Iris pigment epithelial cell (primary cell): ENCODE results near the gene ING3.
"Not testable (repeated sequence)": the region's sequence is repeated elsewhere in the genome, so short reads cannot be mapped to it uniquely, and the experiment has no call there.

Source experiments
- DNase-seq: peaks from one replicate; pipeline ENCODE4 v3.0.0-alpha.2; 2011; ENCODE audit warnings: low read depth

Gene ING3

GRCh38 chr7:121002048-121002756 lies 51.6 kb downstream of the ING3 start:
- no peak for DNase-seq

- DNase-seq, result no peak
These were observed 52.2 kb downstream of the ING3 start for GRCh38 chr7:121002757-121003200.

- DNase-seq, result no peak
These were observed 53.6 kb downstream of the ING3 start for GRCh38 chr7:121003986-121004685.

- DNase-seq, result not testable (repeated sequence)
These were observed 54.5 kb downstream of the ING3 start for GRCh38 chr7:121005058-121005457.

GRCh38 chr7:121005996-121006584 lies 55.5 kb downstream of the ING3 start:
- no peak for DNase-seq

- no peak for DNase-seq
These were observed 56.2 kb downstream of the ING3 start for GRCh38 chr7:121006711-121007315.

- DNase-seq, result no peak
These were observed 58.2 kb downstream of the ING3 start for GRCh38 chr7:121008816-121009215.

GRCh38 chr7:121011401-121011800 lies 60.8 kb downstream of the ING3 start:
- no peak for DNase-seq

GRCh38 chr7:121012170-121012874 lies 61.7 kb downstream of the ING3 start:
- DNase-seq, result no peak

GRCh38 chr7:121012919-121013318 lies 62.3 kb downstream of the ING3 start:
- no peak for DNase-seq

GRCh38 chr7:121015560-121015959 lies 65.0 kb downstream of the ING3 start:
- DNase-seq, result no peak

GRCh38 chr7:121016966-121017365 lies 66.4 kb downstream of the ING3 start:
- DNase-seq, result peak; percentile 78

- no peak for DNase-seq
These were observed 67.0 kb downstream of the ING3 start for GRCh38 chr7:121017586-121017985.

GRCh38 chr7:121019018-121019417 lies 68.4 kb downstream of the ING3 start:
- DNase-seq, result peak; percentile 88

- DNase-seq, result peak; percentile 85
These were observed 69.8 kb downstream of the ING3 start for GRCh38 chr7:121020249-121020988.

GRCh38 chr7:121020989-121021969 lies 70.7 kb downstream of the ING3 start:
- DNase-seq, result no peak

- no peak for DNase-seq
These were observed 72.6 kb downstream of the ING3 start for GRCh38 chr7:121023194-121023593.

- DNase-seq, result no peak
These were observed 73.3 kb downstream of the ING3 start for GRCh38 chr7:121023683-121024511.

- DNase-seq, result no peak
These were observed 74.0 kb downstream of the ING3 start for GRCh38 chr7:121024611-121025010.
